Measurements from ENCODE around the gene DLG2.

DLG2 gene

DNA sequence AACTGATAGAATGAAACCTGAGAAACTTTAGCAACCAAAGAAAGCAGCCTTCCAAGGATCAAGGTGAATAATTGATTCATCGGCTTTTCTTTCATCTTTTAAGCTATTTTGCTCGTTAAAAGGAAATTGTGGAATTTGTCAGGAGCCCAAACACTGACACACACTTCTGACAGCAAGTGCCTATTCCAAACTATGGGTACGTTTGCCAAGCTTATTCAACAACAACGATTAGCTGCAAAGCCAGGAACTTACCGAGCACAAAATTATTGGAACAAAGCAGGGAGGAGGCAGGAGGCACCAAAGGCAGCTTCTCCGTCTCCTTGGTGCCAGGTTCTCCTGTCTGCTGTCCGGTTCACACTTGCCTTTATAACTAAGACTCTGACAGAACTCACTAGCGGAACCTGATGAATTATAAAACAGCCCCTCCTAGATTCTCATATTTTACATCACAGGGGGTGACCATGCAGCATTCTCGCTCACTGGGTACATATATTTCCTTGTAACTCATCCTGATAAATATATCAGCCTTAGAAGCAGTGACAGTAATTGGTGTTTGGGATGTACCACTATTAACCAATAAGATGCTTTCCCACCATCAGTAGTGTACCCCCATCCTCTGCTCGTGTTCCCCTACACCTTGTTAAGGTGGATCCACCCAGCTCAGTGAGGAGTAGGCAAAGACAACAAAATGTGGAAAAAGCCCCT lies 1945.1 kb downstream of the DLG2 start:
- DNase-seq (ENCODE audit: low read depth in 2 of 2), result no peak

DNA sequence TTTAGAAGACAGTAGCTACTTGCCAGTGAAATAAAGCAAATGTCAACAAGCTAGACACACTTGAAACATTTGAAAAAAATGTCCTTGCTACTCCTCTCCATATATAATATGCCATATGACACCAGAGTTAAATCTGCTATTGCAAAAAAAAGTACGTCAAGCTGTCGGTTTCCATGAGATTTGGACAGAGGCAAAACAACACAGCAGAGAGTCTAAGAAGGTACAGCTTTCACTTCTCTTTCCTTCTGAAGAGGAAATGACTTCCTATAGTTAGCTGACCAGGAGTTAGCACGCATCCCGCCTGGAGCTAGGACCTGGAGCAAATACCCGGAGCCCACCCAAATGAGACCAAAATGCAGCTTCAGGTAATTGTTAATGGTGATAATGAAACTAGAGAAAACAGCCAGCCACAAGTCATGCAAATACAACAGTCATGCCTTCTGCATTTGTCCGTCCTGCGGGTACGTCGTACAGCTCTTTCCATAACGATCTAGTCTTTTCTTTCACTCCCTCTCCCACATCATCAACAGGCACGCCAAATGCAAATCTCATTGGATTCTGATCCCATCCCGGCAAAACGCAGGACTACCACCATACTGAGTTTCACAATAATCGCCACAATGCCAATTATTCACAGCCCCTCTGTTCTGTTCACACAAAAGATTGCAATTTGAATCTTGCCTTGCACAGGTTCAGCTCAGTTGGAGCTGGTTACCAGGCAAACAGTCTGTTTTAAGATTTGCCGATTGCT lies 1945.9 kb downstream of the DLG2 start:
- no peak for DNase-seq (ENCODE audit: low read depth in 2 of 2)

DNA sequence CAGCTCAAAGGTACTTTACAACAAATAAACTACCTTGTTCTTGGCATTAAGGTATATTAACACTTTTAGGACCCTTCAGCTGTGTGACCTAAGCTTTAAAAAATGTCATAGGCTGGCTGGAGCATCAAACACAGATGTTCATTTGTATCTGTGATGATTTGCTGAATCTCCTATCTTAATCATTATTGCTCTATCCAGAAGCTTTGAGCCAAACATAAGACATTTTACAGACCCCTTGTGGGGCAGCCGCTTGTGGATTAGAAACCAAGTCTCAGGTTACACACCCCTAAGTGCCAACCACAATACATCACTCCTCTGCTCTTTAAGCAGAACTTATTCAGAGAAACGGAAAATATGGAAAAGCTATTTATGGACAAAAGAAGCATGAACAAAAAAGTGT lies 1946.8 kb downstream of the DLG2 start:
- DNase-seq (ENCODE audit: low read depth in 2 of 2), result no peak

DNA sequence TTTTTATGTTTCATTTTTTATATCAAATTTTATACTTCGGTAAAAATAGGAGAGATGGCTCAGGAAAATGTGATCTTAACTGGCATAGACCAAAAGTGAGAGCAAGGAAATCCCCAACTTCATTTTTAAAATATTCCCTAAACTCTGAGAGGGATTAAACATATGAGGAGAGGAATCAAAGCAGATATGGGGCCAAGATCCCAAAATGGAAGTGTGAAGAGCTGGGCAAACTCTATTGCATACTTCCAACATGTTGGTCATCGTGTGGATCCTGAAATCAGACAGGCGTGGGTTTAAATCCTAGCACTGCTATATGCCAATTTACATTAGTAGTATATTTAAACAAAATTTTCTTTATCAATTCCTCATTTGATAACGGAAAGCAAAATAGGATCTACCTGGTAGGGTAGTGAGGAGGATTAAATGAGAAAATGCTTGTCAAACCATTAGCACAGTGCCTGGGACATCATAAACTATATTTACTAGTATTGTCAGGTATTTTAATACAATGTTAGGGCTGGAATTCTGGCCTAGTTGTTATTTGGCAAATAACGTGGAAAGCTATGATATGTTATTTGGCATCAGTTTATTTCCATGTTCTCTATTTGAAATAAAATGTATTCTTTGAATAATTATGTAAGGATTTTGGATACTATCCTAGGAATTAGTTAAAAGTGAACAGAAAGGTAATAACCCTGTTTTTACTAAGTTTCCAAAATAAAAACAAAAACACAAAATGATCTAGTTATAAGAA lies 1948.1 kb downstream of the DLG2 start:
- no peak for DNase-seq (ENCODE audit: low read depth in 2 of 2)

DNA sequence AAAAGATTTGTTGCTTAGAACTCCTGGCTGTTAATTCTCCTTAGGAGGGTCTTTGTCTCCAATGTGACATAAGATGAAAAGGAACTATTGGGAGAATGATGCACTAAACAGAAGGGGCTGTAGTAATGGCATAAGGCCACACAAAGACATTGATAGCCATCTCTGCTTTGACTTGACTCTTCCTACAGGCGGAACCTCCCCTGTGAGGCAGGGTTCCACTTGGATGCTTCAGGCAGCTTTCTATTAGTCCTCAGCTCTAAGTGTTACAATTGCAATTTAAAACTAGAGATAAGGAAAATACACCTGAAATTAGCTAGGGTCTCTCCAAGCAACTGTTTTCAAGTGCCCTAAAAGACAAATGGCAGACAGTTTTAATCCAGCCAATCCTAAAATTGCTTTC lies 1949.4 kb downstream of the DLG2 start:
- no peak for DNase-seq (ENCODE audit: low read depth in 2 of 2)

DNA sequence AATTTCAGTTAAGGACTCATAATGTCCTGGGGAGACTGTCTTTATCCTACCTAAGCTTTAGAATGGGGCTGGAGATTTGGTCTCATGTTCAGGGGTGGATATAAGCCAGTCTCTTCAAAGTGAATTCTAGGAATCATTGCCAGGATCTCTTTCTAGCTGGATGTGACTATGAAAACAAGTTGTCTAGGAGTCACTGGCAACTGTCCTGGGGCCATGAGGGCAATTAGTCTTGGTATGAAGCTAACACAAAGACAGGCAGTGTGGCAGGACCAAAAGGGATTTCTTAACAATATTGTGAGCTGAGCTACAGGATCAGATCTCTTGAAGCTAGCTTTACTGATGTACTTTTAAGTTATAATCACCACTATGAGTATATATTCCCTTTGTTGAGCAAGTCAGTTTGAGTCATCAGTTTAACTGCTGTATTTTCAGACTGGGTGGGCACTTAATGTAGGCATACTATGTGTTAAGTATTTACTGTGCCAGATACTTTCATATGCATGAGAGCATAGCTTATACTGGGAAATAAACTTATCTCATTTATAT lies 1951.0 kb downstream of the DLG2 start:
- no peak for DNase-seq (ENCODE audit: low read depth in 2 of 2)

DNA sequence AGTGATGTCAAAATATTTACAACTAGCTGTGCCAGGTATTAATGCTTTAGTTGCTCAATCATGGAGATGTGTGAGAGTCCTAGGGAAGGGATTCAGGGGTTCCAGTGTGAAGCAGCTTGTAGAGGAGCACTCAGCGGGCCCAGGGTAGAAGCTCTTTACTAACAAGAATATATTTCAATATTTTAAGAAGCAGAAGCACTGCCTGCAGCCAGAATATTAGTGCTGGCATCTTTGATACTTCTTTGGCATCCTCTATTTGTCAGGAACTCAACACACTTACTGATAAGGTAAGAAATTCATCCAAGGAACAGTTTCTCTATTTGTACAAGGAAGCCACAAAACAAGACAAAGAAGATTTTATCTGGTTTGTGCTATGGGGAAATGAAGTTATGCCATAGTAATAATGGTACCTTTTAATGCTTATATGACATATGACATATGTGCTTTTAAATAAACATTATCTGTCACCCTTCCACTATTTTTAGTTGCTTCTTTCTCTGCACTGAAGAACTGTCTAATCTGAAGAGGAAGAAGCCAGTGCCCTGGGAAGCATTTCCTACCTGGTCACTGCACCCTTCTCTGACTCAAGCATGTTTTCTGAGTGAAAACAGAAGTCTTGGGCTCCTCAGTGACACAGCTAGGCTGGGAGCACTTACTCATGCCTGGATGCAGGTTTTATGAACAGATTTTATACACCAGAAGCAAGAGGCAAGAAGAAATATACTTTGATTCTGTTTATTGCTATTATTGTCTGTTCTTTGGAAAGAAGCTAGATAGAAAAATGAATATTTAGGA lies 1952.8 kb downstream of the DLG2 start:
- no peak for DNase-seq (ENCODE audit: low read depth in 2 of 2)

DNA sequence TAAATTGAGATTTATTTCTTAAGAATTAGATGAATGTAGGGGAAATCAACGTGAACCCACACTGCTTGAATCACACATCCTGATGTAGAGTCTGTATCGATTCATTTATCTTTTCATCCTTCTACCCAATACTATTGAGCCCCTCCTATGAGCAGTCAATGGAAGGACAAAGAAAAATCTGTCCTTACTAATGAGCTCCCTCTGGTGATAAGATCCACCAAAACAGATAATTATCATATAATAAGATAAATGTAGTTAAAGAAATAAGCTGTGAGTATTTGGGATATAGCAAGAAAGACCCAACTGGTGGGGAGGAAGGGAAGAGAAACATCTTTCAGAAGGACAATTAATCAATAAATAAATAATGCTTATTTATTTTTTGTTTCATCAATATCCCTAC lies 1955.9 kb downstream of the DLG2 start:
- DNase-seq (ENCODE audit: low read depth in 2 of 2), result no peak

DNA sequence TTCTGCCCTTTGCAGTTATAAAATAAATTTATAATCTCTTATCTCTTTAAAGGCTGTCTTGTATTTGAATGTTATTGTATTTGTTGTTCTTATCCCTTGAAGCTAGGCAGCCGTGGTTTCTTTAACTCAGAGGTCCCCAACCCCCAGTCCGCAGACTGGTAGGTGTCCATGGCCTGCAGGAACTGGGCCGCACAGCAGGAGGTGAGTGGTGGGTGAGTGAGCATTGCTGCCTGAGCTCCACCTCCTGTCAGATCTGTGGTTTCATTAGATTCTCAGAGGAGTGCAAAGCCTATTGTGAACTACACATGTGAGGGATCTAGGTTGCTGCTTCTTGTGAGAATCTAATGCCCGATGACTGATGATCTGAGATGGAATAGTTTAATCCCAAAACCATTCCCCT lies 1961.0 kb downstream of the DLG2 start:
- DNase-seq (ENCODE audit: low read depth in 2 of 2), result no peak

DNA sequence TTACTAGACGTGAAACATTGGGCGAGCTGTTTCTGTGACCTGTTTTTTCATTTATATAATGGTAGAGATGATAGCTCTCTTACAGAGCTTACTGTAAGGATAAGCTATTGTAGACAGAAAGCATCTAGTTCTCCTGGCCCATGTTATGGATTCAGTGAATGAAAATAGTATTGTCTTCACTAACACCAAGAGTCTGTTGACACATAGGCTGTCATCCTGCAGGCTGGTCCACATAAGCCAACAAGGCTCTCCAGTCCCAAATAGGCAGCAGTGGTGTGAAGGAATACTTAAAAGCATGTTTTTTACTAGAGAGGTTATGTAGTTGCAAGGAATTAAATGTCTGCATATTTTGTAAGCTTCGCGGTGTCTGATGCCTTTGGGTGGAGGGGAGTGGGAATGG lies 1963.2 kb downstream of the DLG2 start:
- DNase-seq (ENCODE audit: low read depth in 2 of 2), result no peak

DNA sequence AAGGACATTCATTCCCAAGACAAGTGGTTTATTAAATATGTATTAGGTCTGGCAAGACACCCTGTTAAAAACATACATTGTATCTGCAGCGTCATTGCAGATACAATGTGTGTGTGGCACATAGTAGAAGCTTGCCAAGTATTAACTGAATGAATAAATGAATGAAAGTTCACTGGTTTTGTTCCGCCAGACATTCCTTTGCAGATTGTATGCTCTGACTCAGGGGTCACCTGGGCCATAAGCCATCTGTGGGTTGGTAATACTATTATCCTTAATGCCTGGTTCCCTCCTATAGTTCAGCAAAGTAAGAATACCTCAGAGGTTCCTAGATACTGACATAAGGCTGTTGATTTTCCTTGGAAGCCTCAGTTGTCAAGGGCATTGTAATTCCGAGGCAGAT lies 1963.7 kb downstream of the DLG2 start:
- no peak for DNase-seq (ENCODE audit: low read depth in 2 of 2)

DNA sequence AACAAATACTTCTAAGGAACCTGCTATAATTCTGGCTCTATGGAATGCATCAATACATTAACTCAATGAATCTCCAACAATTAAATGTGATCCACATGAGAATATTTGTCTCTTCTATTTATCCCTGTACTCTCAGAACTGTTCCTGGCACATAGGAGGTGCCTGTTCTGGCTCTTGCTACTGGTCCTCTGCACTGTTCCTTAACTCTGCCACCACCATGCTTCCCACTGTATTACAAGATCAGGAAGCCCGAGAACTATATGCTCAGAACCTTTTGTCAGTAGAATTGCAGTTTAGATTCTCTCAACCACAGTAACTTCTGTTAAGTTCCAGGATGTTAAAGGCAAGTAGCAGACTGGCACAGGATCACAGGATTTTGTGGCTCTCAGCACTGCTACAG lies 1964.7 kb downstream of the DLG2 start:
- no peak for DNase-seq (ENCODE audit: low read depth in 2 of 2)

DNA sequence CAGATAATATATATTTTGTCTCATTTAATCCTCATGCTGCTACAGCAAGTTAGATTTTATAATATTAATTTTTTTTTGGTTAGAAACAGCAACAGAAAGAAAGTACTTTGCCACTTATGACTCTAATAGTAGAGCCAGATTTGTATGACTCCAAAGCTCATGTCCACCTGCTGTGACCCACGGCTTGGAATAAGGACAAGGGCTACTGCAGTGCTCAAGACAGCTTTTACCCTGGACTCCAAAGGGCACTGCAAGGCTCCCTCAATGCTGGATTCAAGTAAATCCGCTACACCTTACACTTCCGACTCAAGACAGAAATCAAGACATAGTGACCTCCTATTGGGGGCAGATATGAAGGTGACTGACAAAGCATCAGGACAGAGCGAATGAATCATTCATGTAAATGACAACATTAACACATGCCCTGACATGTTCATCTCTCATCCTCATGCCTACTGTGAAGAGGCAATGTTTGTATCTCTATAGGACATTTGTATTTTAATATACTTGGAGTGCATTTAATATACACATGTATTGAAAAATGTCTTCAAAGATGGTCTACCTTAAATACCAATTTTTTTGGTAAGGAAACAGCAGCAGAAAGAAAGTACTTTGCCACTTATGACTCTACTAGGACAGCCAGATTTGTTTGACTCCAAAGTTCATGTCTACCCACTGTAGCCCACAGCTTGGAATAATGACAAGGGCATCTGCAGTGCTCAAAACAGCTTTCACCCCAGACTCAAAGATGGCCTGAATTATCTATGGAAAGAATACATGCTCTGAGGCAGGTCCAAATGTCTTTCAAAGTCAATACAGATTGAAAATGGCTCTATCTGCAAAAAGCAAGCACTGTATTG lies 1965.4 kb downstream of the DLG2 start:
- no peak for DNase-seq (ENCODE audit: low read depth in 2 of 2)

DNA sequence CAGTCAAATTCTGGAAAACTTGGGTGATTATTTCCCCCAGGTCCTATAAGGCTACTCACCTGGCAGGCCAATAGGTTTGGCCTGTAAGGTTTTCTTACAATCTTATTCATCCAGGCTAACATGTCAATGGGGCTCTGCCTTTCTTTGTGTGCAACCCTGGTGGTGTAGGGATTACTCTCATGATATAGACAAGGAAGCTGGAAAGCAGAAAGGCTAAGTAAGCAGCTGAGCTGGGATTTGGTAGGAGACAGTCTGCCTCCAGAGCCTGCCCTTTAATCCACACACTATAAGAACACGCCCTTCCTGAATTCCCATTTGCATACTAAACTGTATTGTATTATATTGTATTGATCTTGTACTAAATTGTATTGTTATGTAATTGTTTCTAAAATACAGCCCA lies 1967.7 kb downstream of the DLG2 start:
- DNase-seq (ENCODE audit: low read depth in 2 of 2), result no peak

DNA sequence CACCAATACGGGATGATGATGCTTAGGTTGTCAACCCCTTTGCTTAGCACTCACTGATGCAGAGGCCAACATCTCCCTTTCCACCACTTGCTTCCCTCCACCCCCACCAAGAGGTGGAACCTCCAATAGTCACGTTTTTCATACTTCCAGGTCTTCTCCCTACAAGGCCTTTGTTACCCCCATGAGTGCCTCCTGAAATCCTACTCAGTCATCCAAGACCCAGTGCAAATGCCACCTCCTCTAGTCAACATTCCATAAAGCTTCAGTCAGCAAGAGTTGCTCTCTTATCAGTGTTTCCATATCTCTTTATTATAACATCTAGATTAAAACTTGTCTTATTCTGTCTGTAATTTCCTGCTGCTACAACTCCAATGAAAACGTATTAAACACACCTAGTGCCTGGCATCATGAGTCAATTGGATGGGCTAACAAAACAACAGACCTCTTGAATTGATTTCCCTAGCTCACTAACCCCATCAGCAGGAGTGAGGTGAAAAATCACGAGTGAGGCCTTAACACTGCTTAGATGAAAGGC lies 1970.3 kb downstream of the DLG2 start:
- no peak for DNase-seq (ENCODE audit: low read depth in 2 of 2)

DNA sequence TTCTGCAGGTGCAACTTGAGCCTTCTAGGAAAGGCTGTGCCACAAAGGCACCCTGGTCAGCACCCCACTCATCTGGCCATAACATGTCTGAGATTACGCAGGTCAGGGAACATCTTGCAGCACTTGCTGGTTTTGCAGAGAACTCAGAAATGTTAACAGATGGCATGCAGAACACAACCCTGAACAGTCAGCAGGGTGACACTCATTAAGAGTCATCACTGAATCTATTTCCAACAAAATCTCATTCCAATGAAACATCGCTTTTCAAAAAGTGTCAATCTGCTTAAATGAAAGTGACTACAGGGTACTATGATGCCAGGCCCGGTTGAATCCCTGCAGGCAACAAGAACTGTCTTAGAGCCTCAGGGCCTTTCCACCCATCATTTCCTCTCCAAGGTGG lies 1971.2 kb downstream of the DLG2 start:
- DNase-seq (ENCODE audit: low read depth in 2 of 2), result no peak

DNA sequence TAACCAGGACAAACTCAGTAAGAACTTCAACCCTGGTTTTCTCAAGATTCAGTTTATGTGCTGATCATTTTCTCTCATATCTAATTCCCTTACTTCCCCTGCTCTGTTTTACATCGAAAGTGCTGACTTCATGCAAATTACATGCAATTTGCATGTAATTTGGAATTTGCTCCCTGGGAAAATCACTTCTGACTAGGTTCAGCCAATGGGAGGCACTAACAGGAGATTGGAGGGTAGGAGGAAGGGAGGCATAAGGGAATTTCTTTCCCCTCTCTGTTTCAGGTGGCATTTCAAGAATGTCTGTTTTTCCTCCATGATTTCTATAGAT lies 1977.7 kb downstream of the DLG2 start:
- DNase-seq (ENCODE audit: low read depth in 2 of 2), result no peak

DNA sequence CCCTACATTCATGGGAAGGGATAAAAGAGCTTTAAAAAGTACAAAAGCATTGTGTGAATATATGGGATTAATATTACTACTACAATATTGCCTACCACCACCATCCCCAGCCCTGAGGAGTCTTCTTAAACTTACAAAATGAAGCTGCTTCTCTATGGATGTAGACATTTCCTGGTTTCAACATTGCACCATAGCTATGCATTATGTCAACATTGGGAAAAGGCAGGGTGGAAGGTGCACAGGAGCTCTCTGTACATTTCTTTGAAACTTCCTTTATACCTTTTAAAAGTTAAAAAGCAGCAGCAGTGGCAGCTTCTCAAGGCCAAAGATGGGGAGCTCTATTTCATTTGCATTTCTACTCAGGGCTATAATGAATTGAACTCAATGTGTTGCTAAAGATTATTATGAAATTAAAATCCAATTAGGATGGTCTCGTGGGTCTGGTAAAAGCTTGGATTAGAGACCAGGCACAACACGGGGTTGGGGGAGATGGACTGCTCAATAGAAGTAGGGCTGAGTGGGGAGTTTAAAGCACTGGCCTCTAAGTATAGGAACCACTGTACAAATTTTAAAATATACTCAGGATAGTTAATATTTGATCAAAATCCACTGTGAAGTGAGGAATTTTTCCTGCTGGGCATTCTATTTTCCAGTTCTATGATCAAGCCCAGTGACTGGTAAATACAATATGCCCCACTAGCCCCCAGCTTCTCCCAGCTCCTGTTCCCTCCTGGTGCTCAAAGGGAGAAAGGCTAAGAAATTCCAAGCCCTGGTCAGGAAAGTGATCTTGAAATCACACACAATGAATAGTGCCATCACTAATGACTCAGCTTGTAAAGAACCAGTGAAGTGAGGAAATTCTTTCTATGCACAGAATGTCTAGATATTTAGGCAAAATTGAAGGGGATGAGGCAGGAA lies 1978.3 kb downstream of the DLG2 start:
- no peak for DNase-seq (ENCODE audit: low read depth in 2 of 2)

DNA sequence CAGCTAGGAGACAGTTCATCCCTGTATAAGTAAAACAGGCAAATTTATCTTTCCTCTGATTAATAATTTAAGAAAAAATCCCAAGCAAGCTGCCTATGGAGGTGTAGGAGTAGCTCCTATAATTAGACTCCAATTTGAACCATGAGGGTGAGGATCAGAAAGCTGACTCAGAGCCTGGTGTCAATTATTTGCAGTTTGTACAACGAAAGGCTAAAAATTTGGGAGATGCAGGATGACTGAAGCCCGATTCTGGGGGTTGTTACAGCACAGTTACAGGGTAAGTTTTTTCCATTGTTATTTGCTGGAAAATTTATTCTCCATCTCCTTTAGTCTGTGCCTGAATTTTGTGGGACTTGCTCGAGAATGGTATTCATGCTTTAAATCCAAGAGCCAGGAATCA lies 1981.6 kb downstream of the DLG2 start:
- no peak for DNase-seq (ENCODE audit: low read depth in 2 of 2)

DNA sequence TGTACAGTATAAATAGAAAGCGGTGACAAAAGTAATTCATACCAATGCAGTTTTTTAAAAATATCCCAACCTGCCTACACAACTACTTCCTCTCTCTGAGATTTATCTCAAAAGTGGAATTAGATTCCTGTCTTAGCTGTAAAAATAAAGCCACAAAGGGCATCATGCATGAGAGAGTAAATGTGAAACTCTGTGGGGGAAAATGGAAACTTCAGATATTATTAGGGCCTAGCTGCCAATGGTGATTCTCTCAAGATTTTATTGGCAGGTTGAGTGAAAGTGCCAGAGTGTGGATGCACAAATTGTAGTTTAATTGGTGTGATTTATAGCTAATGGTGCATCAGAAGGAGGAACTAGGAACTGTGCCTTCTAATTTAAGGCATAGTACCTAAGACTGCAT lies 1984.0 kb downstream of the DLG2 start:
- no peak for DNase-seq (ENCODE audit: low read depth in 2 of 2)
